GM18517 (cell line): ENCODE measurements around the gene BRCA1.
"Not testable (repeated sequence)": the region's sequence is repeated elsewhere in the genome, so short reads cannot be mapped to it uniquely, and the experiment has no call there.

ENCODE experiments used
- ATAC-seq: cut with Tn5 transposase; IDR thresholded peaks from one replicate; pipeline ENCODE4 v1.9.1; 2021; ENCODE audit warnings: mild to moderate bottlenecking, moderate library complexity; ENCODE audit not compliant: unreplicated experiment

Gene BRCA1

DNA sequence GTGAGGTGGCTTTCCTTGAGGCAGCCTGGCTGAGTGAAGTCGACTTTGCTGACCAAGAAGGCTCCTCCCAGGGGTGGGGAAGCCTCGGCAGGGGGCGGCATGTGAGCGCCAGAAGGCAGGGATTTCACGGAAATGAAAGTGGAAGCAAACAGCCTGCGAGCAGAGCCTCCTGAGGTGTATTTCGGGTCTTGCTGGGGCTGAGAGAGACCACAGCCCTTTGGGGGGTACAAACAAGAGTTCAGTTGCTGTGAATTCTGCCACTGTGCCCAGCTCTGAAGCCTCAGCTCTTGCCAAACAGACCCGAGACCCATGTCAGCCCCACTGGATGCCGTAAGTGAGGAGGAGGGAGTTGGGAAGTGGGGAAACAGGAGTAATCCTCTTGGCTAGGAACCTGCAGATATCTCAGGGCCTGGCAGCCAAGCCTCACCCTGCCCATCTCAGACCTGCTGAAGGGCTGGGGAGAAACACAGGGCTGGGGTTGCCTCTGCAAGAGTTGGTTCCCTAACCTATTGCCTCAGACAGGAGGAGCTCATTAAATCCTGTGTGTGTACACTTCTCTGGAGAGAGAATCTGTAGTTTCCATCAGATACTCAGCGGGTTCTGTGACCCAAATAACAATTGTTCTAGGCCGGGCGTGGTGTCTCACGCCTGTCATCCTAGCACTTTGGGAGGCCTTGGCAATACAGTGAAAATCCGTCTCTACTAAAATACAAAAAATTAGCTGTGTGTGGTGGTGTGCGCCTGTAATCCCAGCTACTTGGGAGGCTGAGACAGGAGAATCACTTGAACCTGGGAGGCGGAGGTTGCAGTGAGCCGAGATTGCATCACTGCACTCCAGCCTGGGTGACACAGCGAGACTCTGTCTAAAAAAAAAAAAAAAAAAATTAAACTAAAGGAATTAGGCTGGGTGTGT lies 118.3 kb downstream of the BRCA1 start, which contains the start of gene IFI35:
IFI35 (plus strand) TSS at position 146 of the 913 bp plus-strand sequence; CDS start at position 310, 164 bp downstream.
- ATAC-seq = peak; percentile 77

GRCh38 chr17:43003542-43004172 lies 121.5 kb downstream of the BRCA1 start:
- ATAC-seq = no peak

DNA sequence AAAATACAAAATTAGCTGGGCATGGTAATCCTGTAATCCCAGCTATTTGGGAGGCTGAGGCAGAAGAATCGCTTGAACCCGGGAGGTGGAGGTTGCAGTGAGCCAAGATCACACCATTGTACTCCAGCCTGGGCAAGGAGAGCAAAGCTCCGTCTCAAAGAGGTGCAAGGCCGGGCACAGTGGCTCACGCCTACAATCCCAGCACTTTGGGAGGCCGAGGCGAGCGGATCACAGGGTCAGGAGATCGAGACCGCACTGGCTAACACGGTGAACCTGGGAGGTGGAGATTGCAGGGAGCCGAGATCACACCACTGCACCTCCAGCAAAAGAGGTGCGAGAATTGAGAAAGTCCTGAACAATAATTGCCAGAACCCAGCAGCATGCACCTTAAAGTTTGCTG lies 124.3 kb downstream of the BRCA1 start:
- not testable (repeated sequence) for ATAC-seq

DNA sequence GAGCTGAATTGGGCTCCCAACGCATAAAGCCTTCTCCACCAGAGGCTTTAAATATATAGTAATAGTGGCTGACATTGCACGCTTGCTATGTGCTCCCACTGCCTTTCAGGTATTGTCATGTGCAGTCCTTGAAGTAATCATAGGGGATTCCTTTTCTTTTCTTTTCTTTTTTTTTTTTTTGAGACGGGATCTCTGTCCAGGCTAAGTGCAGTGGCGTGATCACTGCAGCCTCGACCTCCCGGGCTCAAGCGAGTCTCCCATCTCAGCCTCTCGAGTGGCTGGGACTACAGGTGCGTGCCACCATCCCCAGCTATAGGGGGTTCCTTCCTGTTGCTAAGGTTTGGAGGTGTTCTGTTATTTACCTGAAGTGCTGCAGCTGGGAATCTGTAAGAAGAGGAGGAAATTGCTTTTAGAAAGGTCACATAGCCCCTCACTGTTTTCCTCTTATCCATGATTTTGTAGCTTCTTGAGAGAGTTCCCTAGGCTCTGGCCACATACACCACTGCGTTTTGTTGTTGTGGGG lies 126.1 kb downstream of the BRCA1 start:
- no peak for ATAC-seq

DNA sequence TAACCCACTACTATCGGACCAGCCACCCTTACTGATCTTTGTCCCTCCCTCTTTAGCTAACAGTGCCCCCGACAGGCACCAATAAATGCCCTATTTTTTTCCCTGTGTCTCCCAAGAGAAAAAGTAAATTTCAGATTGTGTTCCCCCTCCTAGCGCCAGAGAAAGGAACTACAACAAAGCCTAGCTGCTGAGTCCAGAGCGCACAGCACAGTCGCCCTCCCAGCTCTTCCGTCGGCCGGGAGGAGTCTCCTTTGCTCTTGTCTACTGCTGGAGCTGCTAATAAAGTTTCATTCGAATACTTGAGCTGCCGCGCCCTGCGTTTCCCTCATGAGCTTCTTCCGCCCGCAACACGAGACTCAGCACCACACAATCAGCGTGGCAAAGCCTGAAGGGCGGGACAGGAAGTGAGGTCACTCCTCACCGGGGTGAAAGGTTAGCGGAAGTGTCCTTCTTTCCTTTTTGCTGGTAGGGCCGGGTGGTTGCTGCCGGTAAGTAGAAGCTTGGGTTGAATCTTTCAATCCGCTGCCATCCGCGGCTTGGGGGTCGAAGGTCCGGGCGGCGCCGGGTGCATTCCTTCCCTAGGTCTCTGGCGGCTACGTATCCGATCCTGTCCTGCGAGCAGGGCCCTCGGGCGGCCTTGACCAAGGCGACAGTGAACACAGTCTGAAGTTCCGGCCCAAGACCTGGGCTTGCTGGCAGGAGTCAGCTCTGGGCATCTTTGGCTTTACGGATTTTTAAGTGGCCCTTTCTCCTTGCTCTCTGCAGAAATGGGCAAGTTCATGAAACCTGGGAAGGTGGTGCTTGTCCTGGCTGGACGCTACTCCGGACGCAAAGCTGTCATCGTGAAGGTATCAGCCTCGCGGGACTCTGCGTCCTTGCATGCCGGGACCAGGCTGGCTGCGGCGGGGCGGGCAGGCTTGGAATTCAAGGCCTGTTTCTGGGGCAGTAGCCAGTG lies 126.9 kb downstream of the BRCA1 start, which contains the start of gene RPL27:
RPL27 (plus strand) TSS at position 436 of the 955 bp plus-strand sequence; CDS start at position 768, 332 bp downstream.
- ATAC-seq = peak; percentile 91

- no peak for ATAC-seq
Observed at GRCh38 chr17:42997390-42997983, 127.7 kb downstream of the BRCA1 start.
